Measurements from ENCODE around the gene CD300LF. TPM values are rescaled to one million over a fixed set of nuclear protein-coding genes. Genes with fewer than 3 reads are reported as not detected.

Gene CD300LF
- total RNA-seq, 1 experiment from 2014 or later, result not detected

DNA sequence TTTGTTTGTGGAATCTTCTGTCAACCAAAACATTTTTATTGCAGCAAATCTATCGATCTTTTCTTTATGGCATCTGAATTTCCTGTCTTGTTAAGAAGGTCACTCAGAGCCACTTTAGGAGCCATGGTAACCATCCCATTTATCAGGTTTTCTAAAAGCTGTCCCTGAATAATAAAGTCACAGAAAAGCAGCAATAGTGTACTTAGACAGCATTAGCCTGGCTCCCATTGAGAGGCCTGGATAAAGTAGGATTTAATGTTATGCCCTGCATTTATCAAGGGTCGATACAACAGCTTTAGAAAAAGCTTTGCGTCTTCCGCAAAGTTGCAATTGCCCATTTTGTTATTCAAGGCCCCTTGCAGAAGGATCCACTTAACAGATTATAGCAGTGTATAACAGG lies 10.1 kb upstream of the CD300LF start:
- Mint-ChIP-seq H3K27me3 (ENCODE audit: low read depth) (peaks cover 43% of the 10 kb centered on the region), H3K27ac (no peak overlapping the region), H3K4me3 (no peak overlapping the region), H3K4me1 (no peaks in the 10 kb centered on the region), H3K9me3 (no peaks in the 10 kb centered on the region), H3K36me3 (ENCODE audit: insufficient read depth in 1 of 3, low read depth in 3 of 3) (no peaks in the 10 kb centered on the region)
- Histone ChIP-seq H2AK5ac (ENCODE audit: insufficient read length, low read length) (no peak overlapping the region), H3K27me3 (ENCODE audit: insufficient read depth, low read length) (no peaks in the 10 kb centered on the region), H3K56ac (ENCODE audit: insufficient read length, low read depth, low read length) (no peak overlapping the region), H3K23ac (ENCODE audit: insufficient read length, low read depth, low read length) (no peak overlapping the region), H2BK15ac (ENCODE audit: low read depth, low read length) (no peak overlapping the region), H4K8ac (replicated peaks; ENCODE audit: insufficient read length, low read depth, low read length) (no peak overlapping the region), H3K18ac (ENCODE audit: insufficient read length, low read depth, low read length) (no peak overlapping the region), H4K20me1 (ENCODE audit: control insufficient read depth, insufficient read depth, insufficient read length) (no peaks in the 10 kb centered on the region), H2BK120ac (ENCODE audit: low read depth, low read length, poor library complexity, severe bottlenecking) (no peak overlapping the region), H3K79me1 (ENCODE audit: insufficient read depth, low read depth, low read length, poor library complexity, severe bottlenecking) (no peaks in the 10 kb centered on the region), H3K4me2 (ENCODE audit: insufficient read depth, insufficient read length, low read length) (no peak overlapping the region), H3K4ac (ENCODE audit: low read depth, low read length) (no peak overlapping the region), H3K9me3 (ENCODE audit: control insufficient read depth, low read depth, low read length) (no peaks in the 10 kb centered on the region), H2BK5ac (ENCODE audit: insufficient read length, low read length) (no peak overlapping the region), H4K91ac (ENCODE audit: insufficient read length, low read depth, low read length) (no peak overlapping the region), H2BK20ac (ENCODE audit: low read depth, low read length, poor library complexity, severe bottlenecking) (no peak overlapping the region), H4K5ac (ENCODE audit: insufficient read length, low read depth, low read length) (no peak overlapping the region), H2AFZ (ENCODE audit: low read length) (no peak overlapping the region), H3K4me1 (ENCODE audit: insufficient read depth, low read length) (no peaks in the 10 kb centered on the region), H3K27ac (ENCODE audit: insufficient read length, low read depth, low read length) (no peak overlapping the region), H3T11ph (ENCODE audit: low read length) (no peak overlapping the region), H3K23me2 (ENCODE audit: insufficient read length, low read depth, low read length, poor library complexity, severe bottlenecking) (no peaks in the 10 kb centered on the region), H3K79me2 (ENCODE audit: insufficient read depth, low read length) (no peaks in the 10 kb centered on the region), H3K14ac (ENCODE audit: insufficient read depth, low read length) (no peak overlapping the region), H2BK12ac (ENCODE audit: insufficient read length, low read depth, low read length) (no peak overlapping the region), H3K9ac (ENCODE audit: extremely low read depth, insufficient read length, low read length) (no peak overlapping the region)
- no CpG with 5 or more reads among the region's 4 CpGs for WGBS (ENCODE audit: extremely low coverage, insufficient read length, low lambda C conversion rate)
- DNase-seq, result no peak
- TF ChIP-seq CTCF (conservative IDR thresholded peaks at IDR 0.05), result no peak
